GM06990 (cell line): ENCODE results near the gene KRT14.

ENCODE experiments used
- DNase-seq: peaks from one replicate; pipeline ENCODE4 v3.0.0-alpha.2; 2011; ENCODE audit not compliant: insufficient read length; ENCODE audit errors: extremely low read depth
- H3K27me3 ChIP-seq: replicated peaks from 2 replicates; pipeline ENCODE4 v1.6.0; 2011; ENCODE audit warnings: low read length; ENCODE audit not compliant: control insufficient read depth, insufficient read depth
- H3K36me3 ChIP-seq: 2 replicates; pipeline ENCODE4 v1.5.1; 2011; ENCODE audit warnings: low read length; ENCODE audit not compliant: control insufficient read depth, insufficient read depth
- H3K4me3 ChIP-seq: replicated peaks from 2 replicates; pipeline ENCODE4 v1.5.1; 2011; ENCODE audit warnings: low read depth, mild to moderate bottlenecking, control low read depth, low read length
- TF ChIP-seq, protein P1 (sequence below): IDR thresholded peaks from 2 replicates; pipeline ENCODE4 v1.5.1; 2011; ENCODE audit warnings: low read length, control low read depth, mild to moderate bottlenecking, inconsistent platforms; ENCODE audit not compliant: insufficient read depth, poor library complexity, severe bottlenecking

The KRT14 gene

DNA sequence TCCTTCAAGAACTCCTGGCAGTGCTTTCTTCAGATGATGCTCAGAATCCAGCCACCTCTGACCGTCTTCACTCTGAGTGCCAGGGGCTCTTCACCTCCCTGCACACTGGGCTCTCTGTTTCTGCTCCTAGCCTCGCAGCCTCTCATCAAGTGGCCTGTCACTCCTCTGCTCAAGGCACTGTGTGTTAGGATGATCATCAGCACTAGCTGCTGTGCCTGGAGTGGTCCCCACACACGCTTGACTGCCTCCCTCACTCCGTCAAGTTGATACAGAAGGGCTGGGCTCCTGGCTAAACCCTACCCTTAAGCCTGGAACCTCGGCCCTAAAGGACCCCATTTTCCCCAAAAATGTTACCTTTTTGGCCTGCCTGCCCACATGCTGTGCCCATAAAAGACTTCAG, 30.4 kb downstream of the KRT14 start:
- H3K27me3 ChIP-seq = no peaks in the 10 kb centered on the region
- no peak overlapping the region for H3K4me3 ChIP-seq
- DNase-seq = no peak
- no peaks in the 10 kb centered on the region for H3K36me3 ChIP-seq
- TF ChIP-seq, protein P1, sequence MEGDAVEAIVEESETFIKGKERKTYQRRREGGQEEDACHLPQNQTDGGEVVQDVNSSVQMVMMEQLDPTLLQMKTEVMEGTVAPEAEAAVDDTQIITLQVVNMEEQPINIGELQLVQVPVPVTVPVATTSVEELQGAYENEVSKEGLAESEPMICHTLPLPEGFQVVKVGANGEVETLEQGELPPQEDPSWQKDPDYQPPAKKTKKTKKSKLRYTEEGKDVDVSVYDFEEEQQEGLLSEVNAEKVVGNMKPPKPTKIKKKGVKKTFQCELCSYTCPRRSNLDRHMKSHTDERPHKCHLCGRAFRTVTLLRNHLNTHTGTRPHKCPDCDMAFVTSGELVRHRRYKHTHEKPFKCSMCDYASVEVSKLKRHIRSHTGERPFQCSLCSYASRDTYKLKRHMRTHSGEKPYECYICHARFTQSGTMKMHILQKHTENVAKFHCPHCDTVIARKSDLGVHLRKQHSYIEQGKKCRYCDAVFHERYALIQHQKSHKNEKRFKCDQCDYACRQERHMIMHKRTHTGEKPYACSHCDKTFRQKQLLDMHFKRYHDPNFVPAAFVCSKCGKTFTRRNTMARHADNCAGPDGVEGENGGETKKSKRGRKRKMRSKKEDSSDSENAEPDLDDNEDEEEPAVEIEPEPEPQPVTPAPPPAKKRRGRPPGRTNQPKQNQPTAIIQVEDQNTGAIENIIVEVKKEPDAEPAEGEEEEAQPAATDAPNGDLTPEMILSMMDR = no peak

DNA sequence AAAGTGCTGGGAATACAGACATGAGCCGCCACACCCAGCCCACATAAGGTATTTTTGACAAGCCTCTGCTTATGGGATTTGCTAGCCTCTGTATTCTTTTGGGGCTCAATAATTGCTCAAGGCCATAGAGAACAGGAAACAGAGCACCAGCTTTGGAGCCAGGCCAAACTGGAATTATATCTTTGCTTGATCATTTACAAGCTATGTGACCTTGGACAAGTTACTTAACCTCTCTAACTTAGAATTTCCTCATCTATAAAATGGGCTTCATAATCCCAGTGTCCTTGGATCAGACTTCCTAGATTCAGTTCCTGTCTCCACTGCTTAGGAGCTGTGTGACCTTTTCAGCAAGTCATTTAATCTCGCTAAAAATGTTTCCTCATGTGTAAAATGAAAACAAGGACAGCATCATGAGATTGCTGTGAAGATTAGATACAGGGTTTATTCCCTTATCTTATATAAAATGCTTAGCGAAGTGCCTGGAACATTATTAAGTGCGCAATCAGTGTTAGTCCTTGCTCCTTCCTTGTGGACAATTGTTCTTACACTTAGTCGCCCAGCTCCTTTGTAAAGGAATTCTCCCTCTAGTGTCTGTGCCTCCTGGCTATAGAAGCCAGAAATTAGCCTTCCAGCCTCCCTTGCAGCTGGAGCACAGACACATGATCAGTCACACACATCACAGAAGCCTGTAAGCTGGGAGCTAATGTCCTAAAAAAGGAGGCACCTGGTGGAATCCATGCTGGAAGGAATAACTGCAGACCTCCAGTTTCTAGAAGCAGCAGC, 31.4 kb downstream of the KRT14 start:
- DNase-seq = no peak
- TF ChIP-seq, protein P1 = no peak
- no peaks in the 10 kb centered on the region for H3K36me3 ChIP-seq
- no peaks in the 10 kb centered on the region for H3K27me3 ChIP-seq
- H3K4me3 ChIP-seq = no peak overlapping the region

DNA sequence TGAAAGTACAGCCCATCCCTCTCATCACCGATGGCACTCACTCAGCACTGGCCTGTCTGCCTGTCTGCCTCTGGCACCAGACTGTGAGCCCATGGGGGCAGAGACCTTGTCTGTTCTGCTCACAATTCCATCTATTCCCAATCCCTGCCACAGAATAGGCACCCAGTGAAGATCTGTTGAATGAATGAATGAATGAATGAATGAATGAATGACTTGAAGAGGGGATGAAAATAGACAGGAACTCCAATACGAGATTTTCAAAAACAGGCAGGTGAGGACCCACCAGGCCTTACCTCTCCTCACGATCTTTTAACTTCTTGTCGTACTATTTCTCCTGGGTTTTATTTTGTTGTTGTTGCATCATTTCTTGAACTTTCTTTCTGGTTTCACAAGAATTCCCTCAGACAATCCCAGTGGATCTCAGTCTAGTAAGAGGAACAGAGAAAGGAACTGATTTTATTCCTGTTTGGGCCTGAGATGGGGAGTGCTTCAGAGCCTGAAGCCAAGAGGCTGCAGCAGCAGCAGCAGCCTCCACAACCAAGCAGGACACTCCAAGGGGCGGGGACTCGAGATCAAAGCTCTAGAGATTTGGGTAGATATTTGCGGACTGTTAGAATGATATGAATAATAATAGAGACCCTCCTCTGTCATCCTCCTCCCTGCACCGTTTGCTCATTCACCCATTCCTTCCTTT, 32.6 kb downstream of the KRT14 start:
- Histone ChIP-seq H3K4me3 (no peak overlapping the region), H3K36me3 (no peaks in the 10 kb centered on the region), H3K27me3 (no peaks in the 10 kb centered on the region)
- DNase-seq = no peak
- TF ChIP-seq, protein P1 = no peak

DNA sequence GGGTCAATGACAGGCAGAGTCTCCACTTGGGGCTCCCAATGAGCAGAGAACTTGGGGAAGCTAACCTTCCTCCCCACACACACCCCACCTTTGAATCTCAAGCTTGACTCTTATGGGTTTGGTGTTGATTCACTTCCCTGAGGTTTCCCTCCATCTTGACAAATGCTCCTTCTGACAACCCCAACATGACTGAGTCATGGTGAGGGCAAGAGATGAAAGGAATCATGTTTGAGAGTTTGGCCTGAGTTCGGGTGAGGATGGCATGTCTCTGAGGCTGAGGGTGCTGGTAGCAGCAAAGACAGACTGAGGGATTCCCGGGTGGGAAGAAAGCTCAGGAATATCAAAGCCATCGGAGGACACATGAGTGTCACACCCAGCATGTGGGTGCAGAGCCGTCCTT, 33.5 kb downstream of the KRT14 start:
- H3K4me3 ChIP-seq = no peak overlapping the region
- no peaks in the 10 kb centered on the region for H3K36me3 ChIP-seq
- no peak for DNase-seq
- TF ChIP-seq, protein P1 = no peak
- no peaks in the 10 kb centered on the region; the same call in 1 of the 2 replicates for H3K27me3 ChIP-seq

DNA sequence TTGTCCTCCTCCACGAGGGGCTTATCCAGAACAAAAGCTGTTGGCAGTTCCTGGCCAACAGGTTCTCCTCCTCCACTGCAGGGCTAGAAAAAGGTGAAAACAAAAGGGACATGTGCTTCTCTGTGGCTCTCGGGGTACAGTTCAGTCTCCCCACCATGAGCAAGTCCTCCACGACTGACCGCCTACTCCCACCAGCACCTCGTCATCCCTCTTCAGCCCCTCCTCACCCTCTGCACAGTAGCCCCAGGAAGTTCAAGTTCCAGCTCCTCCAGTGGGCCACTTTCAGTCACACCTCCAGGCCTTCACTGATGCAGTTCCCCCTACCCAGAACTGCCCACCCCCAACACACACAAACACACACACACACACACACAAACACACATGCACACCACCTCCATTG, 34.2 kb downstream of the KRT14 start:
- Histone ChIP-seq H3K4me3 (no peak overlapping the region), H3K27me3 (no peaks in the 10 kb centered on the region; the same call in 1 of the 2 replicates), H3K36me3 (no peaks in the 10 kb centered on the region)
- TF ChIP-seq, protein P1 = no peak
- DNase-seq = no peak
